ENCODE measurements around the gene KIF22.

GRCh38 chr16:29826342-29826695 lies 35.8 kb downstream of the KIF22 start:
- TF ChIP-seq EZH2 (IDR thresholded peaks at IDR 0.05; ENCODE audit: borderline replicate concordance, low read length) (no peak), CTCF (conservative IDR thresholded peaks at IDR 0.05 in 1 of 2, IDR thresholded peaks at IDR 0.05 in 1 of 2; ENCODE audit: extremely low read depth in 1 of 2, insufficient read depth in 1 of 2, low read depth in 1 of 2, low read length in 2 of 2) (no peak)

Measured in mammary epithelial cell (primary cell).